K562 (cell line): ENCODE measurements around the gene TP73. TPM values are rescaled to one million over a fixed set of nuclear protein-coding genes. Genes with fewer than 3 reads are reported as not detected.

Experiments
- ATAC-seq: fragments of 200-7000 bp; cut with Tn5 transposase; 3 replicates; pipeline ENCODE4 v1.9.1; 2020; ENCODE audit warnings: moderate library complexity
- BruUV-seq: library from RNA; stranded (reverse); fragments of 400-500 nt; replicated peaks from 2 replicates; lab custom pipeline; 2021; lab: Mats Ljungman, UMichigan
- CTCF ChIA-PET: fragments of 300-600 bp; formaldehyde crosslinking; extraction: SDS; loops from one replicate; lab custom pipeline; 2021; ENCODE audit warnings: low intra/inter-chr PET ratio; lab: Yijun Ruan, JAX
- POLR2A ChIA-PET: fragments of 300-600, 350-650 bp; sonication (Branson Sonifier 250); formaldehyde crosslinking; extraction: SDS; loops from one replicate; lab custom pipeline; 2021; ENCODE audit warnings: antibody characterized with exemption, inconsistent platforms; lab: Yijun Ruan, JAX
- DNase-seq, 4 experiments: peaks; one replicate each; pipeline versions ENCODE4 v3.0.0 to v3.0.0-alpha.2; 2011 to 2018; ENCODE audit warnings: low spot score in 3 of 4, mixed read lengths in 3 of 4; ENCODE audit errors: extremely low read depth in 1 of 4
- FAIRE-seq: peaks from 2 replicates; lab custom pipeline; 2011; peaks lifted over from hg19 to GRCh38; lab: Jason Lieb, UNC
- H2AFZ ChIP-seq: 2 replicates; pipeline ENCODE4 v1.6.0; 2011; ENCODE audit warnings: low read depth, low read length, control low read depth, inconsistent platforms
- H3K27ac ChIP-seq: fragments of 200-600 bp; 3 replicates; pipeline ENCODE4 v1.8.0; 2011; ENCODE audit warnings: low read depth, mild to moderate bottlenecking, control low read depth, inconsistent platforms, low read length, moderate library complexity, mixed read lengths; ENCODE audit errors: extremely low read depth
- H3K27me3 ChIP-seq, 2 experiments: fragments of 300-600 bp in 1 of 2; 2 replicates in 1 of 2; 3 replicates in 1 of 2; pipeline versions ENCODE4 v1.6.0 to v1.8.0; 2011; ENCODE audit warnings: inconsistent platforms in 2 of 2, low read length in 2 of 2, mild to moderate bottlenecking in 1 of 2, mixed read lengths in 1 of 2, moderate library complexity in 1 of 2; ENCODE audit not compliant: control insufficient read depth in 2 of 2, insufficient read depth in 2 of 2
- H3K36me3 ChIP-seq: fragments of 300-600 bp; 3 replicates; pipeline ENCODE4 v1.8.0; 2011; ENCODE audit warnings: mild to moderate bottlenecking, low read length, inconsistent platforms; ENCODE audit not compliant: control insufficient read depth, insufficient read depth
- H3K4me1 ChIP-seq, 2 experiments: fragments of 200-600 bp in 1 of 2; replicated peaks in 1 of 2; 2 replicates in 1 of 2; 3 replicates in 1 of 2; pipeline versions ENCODE4 v1.5.1 to v1.8.0; 2011; ENCODE audit warnings: inconsistent platforms in 2 of 2, low read length in 2 of 2, mild to moderate bottlenecking in 1 of 2, mixed read lengths in 1 of 2, moderate library complexity in 1 of 2; ENCODE audit not compliant: control insufficient read depth in 2 of 2, insufficient read depth in 2 of 2
- H3K4me2 ChIP-seq: 2 replicates; pipeline ENCODE4 v1.6.1; 2011; ENCODE audit warnings: low read length, control low read depth, inconsistent platforms, mixed read lengths; ENCODE audit not compliant: insufficient read depth
- H3K4me3 ChIP-seq: fragments of 200-600 bp; sonication (generic), shearing (Covaris generic); 2 replicates; pipeline ENCODE4 v1.5.1; 2016; ENCODE audit warnings: control low read depth, inconsistent platforms
- H3K79me2 ChIP-seq: fragments of 200-600 bp; 3 replicates; pipeline ENCODE4 v1.8.0; 2011; ENCODE audit warnings: low read length, inconsistent platforms; ENCODE audit not compliant: control insufficient read depth, insufficient read depth
- H3K9ac ChIP-seq, 2 experiments: 2 replicates each; pipeline versions ENCODE4 v1.6.0 to v1.6.1; 2011; ENCODE audit warnings: low read depth in 2 of 2, low read length in 2 of 2, control low read depth in 1 of 2, inconsistent platforms in 1 of 2, mild to moderate bottlenecking in 1 of 2, mixed read lengths in 1 of 2; ENCODE audit not compliant: insufficient read depth in 1 of 2
- H3K9me1 ChIP-seq: one replicate; pipeline ENCODE4 v1.6.0; 2011; ENCODE audit warnings: inconsistent platforms, mild to moderate bottlenecking, low read length, moderate library complexity; ENCODE audit not compliant: control insufficient read depth, insufficient read depth
- H3K9me3 ChIP-seq: replicated peaks from 2 replicates; pipeline ENCODE4 v1.5.1; 2011; ENCODE audit warnings: low read depth, low read length, inconsistent platforms; ENCODE audit not compliant: control insufficient read depth, insufficient read depth
- H4K20me1 ChIP-seq: replicated peaks from 2 replicates; pipeline ENCODE4 v1.6.1; 2011; ENCODE audit warnings: low read length, inconsistent platforms, mixed read lengths; ENCODE audit not compliant: control insufficient read depth, insufficient read depth
- CBX1 ChIP-seq: sonication (generic); IDR thresholded peaks from 2 replicates; pipeline ENCODE4 v1.6.1; 2016; ENCODE audit warnings: antibody characterized with exemption, low read depth, mild to moderate bottlenecking
- CGGBP1 ChIP-seq: fragments of 250-450 bp; sonication (Bioruptor Pico); IDR thresholded peaks from 2 replicates; pipeline ENCODE4 v1.9.0; 2021; ENCODE audit warnings: mild to moderate bottlenecking
- E2F3 ChIP-seq: fragments of 250-450 bp; sonication (Bioruptor Pico); IDR thresholded peaks from 2 replicates; pipeline ENCODE4 v1.4.0; 2020; ENCODE audit warnings: mild to moderate bottlenecking
- GABPB1 ChIP-seq: sonication (generic); formaldehyde crosslinking; IDR thresholded peaks from 2 replicates; pipeline ENCODE4 v1.8.0; 2022; ENCODE audit warnings: mild to moderate bottlenecking, missing genetic modification reagents
- HCFC1 ChIP-seq: IDR thresholded peaks from 2 replicates; pipeline ENCODE4 v1.6.1; 2012; ENCODE audit warnings: low read depth, low read length, improper control_type of control experiment
- KDM5B ChIP-seq: fragments of 200-600 bp; sonication (generic); IDR thresholded peaks from 2 replicates; pipeline ENCODE4 v1.6.1; 2012; ENCODE audit warnings: low read depth, mild to moderate bottlenecking, moderate library complexity, low read length, control low read depth, inconsistent platforms; ENCODE audit not compliant: insufficient replicate concordance
- MCM7 ChIP-seq, 2 experiments: fragments of 450-650 bp; IDR thresholded peaks; 2 replicates each; pipeline ENCODE4 v1.6.1; 2016 to 2018
- MYBL2 ChIP-seq, 2 experiments: fragments of 450-650 bp in 1 of 2; sonication (generic) in 1 of 2; formaldehyde crosslinking in 1 of 2; IDR thresholded peaks; 2 replicates each; pipeline versions ENCODE4 v1.6.1 to v1.8.1; 2017 to 2022; ENCODE audit warnings: borderline replicate concordance in 1 of 2, inconsistent platforms in 1 of 2, low read depth in 1 of 2, mild to moderate bottlenecking in 1 of 2, missing genetic modification reagents in 1 of 2, moderate library complexity in 1 of 2
- POLR2A ChIP-seq: fragments of 450-650 bp; conservative IDR thresholded peaks from 2 replicates; pipeline ENCODE4 v1.6.1; 2016
- POLR2H ChIP-seq: IDR thresholded peaks from 2 replicates; pipeline ENCODE4 v1.6.1; 2016; ENCODE audit warnings: missing genetic modification characterization, low read depth, mild to moderate bottlenecking, control low read depth, missing compliant biosample characterization, moderate library complexity
- POU5F1 ChIP-seq: fragments of 150-350 bp; IDR thresholded peaks from 2 replicates; pipeline ENCODE4 v1.6.1; 2014; ENCODE audit warnings: borderline replicate concordance, low read length, low read depth, mild to moderate bottlenecking; ENCODE audit not compliant: partially characterized antibody
- RBFOX2 ChIP-seq: fragments of 200-400 bp; formaldehyde crosslinking; IDR thresholded peaks from 2 replicates; pipeline ENCODE4 v1.6.1; 2017; ENCODE audit warnings: low read depth, mild to moderate bottlenecking, low read length, moderate library complexity
- RBM22 ChIP-seq: fragments of 200-400 bp; formaldehyde crosslinking; IDR thresholded peaks from 2 replicates; pipeline ENCODE4 v1.6.1; 2018; ENCODE audit warnings: low read length, low read depth; ENCODE audit not compliant: poor library complexity, severe bottlenecking
- RBM39 ChIP-seq: fragments of 200-400 bp; formaldehyde crosslinking; optimal IDR thresholded peaks from 2 replicates; pipeline ENCODE3; 2018; ENCODE audit warnings: low read depth, low read length
- SMARCE1 ChIP-seq: fragments of 450-650 bp; IDR thresholded peaks from 2 replicates; pipeline ENCODE4 v1.7.1; 2016; ENCODE audit warnings: mild to moderate bottlenecking
- ZNF407 ChIP-seq: fragments of 450-650 bp; IDR thresholded peaks from 2 replicates; pipeline ENCODE4 v1.6.1; 2016; ENCODE audit warnings: low read depth
- WGBS: fragments of 100-300 bp; shearing (Covaris generic); methylation state at CpG from one replicate; pipeline ENCODE4 v1.1.6; 2016; ENCODE audit warnings: low coverage, mixed read lengths; ENCODE audit not compliant: insufficient coverage; ENCODE audit errors: missing lambda C conversion rate; 5-methylcytosine and 5-hydroxymethylcytosine counted together
- in situ Hi-C: fragments of 300-500 bp; cut with MboI; formaldehyde crosslinking; loops from 4 replicates; pipeline ENCODE4 v1.15.0; 2018; ENCODE audit warnings: inconsistent platforms, mixed read lengths
- intact Hi-C: fragments of 100-400 bp; cut with micrococcal nuclease; formaldehyde crosslinking; loops from 2 replicates; pipeline ENCODE4 v1.14.2; 2022
- polyA plus RNA-seq, 8 experiments: library from polyadenylated mRNA; depleted of rRNA in 4 of 8; stranded (reverse) in 5 of 8; unstranded in 3 of 8; fragments of >200 nt; fragmentation: Nextera tagmentation in 2 of 8; fragmentation: Illumina TruSeq in 1 of 8; extraction: Ambion mirVana in 2 of 8; extraction: Trizol in 1 of 8; gene quantifications; 2 replicates each; pipeline versions ENCODE4 v1.2.1 to v1.2.3, GENCODE V29; 2011 to 2014; ENCODE audit warnings: inconsistent platforms in 1 of 8, missing spikeins in 1 of 8
- total RNA-seq, 7 experiments: library from RNA; depleted of rRNA in 6 of 7; stranded (reverse); fragments of >200 nt in 6 of 7; fragmentation: Illumina TruSeq in 2 of 7; extraction: Trizol in 2 of 7; gene quantifications; 2 replicates each; pipeline versions ENCODE4 v1.2.1 to v1.2.3, GENCODE V29; 2011 to 2021; ENCODE audit warnings: low replicate concordance in 1 of 7

The TP73 gene
- total and polyA plus RNA-seq, 9 of the 15 experiments (the other 6 are each of a cell fraction or from before 2014, with no cell fraction given), result 0.07 to 1.6 (median 0.40) TPM; not detected in 2

GRCh38 chr1:3780901-3781300, 128.6 kb downstream of the TP73 start:
- ChIA-PET CTCF (no interaction called here), POLR2A (interaction anchor here (5.0 kb wide), 1 partner anchor 14 kb away, joined by 41 read pairs; the partner anchor contains the start of gene LRRC47)
- in situ Hi-C loops (no loop called here), intact Hi-C loops (no loop called here)
- H3K79me2 ChIP-seq, result peaks cover 6% of the 10 kb centered on the region; the same call in 2 of the 3 replicates
- ATAC-seq (no peak), DNase-seq (no peak), FAIRE-seq (no peak)
- H3K9ac ChIP-seq, result no peak overlapping the region
- BruUV-seq, result no TSS peak
- no peak overlapping the region for H3K27ac ChIP-seq
- no peaks in the 10 kb centered on the region for H3K27me3 ChIP-seq
- H3K9me1 ChIP-seq, result peaks cover 5% of the 10 kb centered on the region
- H3K36me3 ChIP-seq, result peaks cover 79% of the 10 kb centered on the region
- H3K4me3 ChIP-seq, result no peak overlapping the region
- peaks cover 11 to 47% of the 10 kb centered on the region in 2 experiments for H3K4me1 ChIP-seq
- WGBS, result 93% methylated on average over 21 of the region's 21 CpGs
- H3K9me3 ChIP-seq, result no peaks in the 10 kb centered on the region
- H4K20me1 ChIP-seq, result no peaks in the 10 kb centered on the region
- no peak overlapping the region for H2AFZ ChIP-seq
- H3K4me2 ChIP-seq, result no peak overlapping the region
- no peak for TF ChIP-seq MCM7 (IDR thresholded peaks at IDR 0.05)
- no peak for TF ChIP-seq RBM39
- no peak for TF ChIP-seq POLR2H (tag)
- TF ChIP-seq E2F3 (CRISPR knock-in tag), result no peak
- TF ChIP-seq HCFC1, result no peak
- TF ChIP-seq ZNF407, result no peak
- TF ChIP-seq KDM5B, result no peak
- TF ChIP-seq POU5F1, result no peak
- TF ChIP-seq RBM22, result peak; percentile 76
- no peak for TF ChIP-seq SMARCE1
- TF ChIP-seq POLR2A, result peak; percentile 51; the same call in 1 of the 2 replicates
- no peak for TF ChIP-seq MYBL2 (IDR thresholded peaks at IDR 0.05; ENCODE audit: low read depth)
- no peak for TF ChIP-seq MYBL2 (CRISPR knock-in tag; IDR thresholded peaks at IDR 0.05; ENCODE audit: borderline replicate concordance)
- peak; percentile 41 for TF ChIP-seq RBFOX2
- TF ChIP-seq GABPB1 (CRISPR knock-in tag), result no peak
- no peak for TF ChIP-seq CGGBP1 (CRISPR knock-in tag)
- 0 out of 2 replicates have a peak, but pooled peaks have one; percentile 14 for TF ChIP-seq CBX1
